GM20000 (cell line): ENCODE results near the gene HMGCL.
"Not testable (repeated sequence)": the region's sequence is repeated elsewhere in the genome, so short reads cannot be mapped to it uniquely, and the experiment has no call there.

ENCODE experiments used
- DNase-seq: peaks from one replicate; pipeline ENCODE4 v3.0.0; 2012; ENCODE audit warnings: low spot score
- TF ChIP-seq, protein P1 (sequence below): IDR thresholded peaks from 2 replicates; pipeline ENCODE4 v1.5.1; 2012; ENCODE audit warnings: mild to moderate bottlenecking, control low read depth; ENCODE audit errors: extremely low read depth, missing control alignments

HMGCL gene

DNA sequence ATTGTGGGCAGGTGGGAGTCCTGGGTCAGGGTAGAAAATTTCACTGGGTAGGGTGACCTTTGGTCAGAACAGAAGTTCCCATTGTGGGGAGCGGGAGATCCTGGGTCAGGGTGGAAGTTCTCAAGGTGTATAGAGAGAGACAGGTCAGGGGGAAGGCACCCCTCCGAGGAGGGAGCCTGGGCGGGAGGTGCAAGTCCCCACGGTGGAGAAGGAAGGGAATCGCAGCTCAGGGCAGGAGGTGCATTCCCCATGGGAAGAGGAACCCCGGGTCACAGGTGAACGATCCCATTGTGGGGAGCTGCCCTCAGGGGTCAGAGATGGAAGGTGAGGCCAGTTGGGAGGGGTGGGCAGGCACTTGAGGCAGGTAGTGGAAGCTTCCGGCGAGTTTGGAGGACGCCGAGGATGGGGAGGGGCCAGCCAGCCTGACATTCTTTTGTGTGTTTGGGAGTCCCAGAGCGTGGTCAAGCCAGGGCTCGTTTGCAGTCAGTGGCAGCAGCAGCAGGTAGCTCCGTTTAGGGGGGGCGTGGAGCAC lies 33.6 kb downstream of the HMGCL start:
- DNase-seq, result peak; percentile 60
- TF ChIP-seq, protein P1, sequence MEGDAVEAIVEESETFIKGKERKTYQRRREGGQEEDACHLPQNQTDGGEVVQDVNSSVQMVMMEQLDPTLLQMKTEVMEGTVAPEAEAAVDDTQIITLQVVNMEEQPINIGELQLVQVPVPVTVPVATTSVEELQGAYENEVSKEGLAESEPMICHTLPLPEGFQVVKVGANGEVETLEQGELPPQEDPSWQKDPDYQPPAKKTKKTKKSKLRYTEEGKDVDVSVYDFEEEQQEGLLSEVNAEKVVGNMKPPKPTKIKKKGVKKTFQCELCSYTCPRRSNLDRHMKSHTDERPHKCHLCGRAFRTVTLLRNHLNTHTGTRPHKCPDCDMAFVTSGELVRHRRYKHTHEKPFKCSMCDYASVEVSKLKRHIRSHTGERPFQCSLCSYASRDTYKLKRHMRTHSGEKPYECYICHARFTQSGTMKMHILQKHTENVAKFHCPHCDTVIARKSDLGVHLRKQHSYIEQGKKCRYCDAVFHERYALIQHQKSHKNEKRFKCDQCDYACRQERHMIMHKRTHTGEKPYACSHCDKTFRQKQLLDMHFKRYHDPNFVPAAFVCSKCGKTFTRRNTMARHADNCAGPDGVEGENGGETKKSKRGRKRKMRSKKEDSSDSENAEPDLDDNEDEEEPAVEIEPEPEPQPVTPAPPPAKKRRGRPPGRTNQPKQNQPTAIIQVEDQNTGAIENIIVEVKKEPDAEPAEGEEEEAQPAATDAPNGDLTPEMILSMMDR, result no peak

DNA sequence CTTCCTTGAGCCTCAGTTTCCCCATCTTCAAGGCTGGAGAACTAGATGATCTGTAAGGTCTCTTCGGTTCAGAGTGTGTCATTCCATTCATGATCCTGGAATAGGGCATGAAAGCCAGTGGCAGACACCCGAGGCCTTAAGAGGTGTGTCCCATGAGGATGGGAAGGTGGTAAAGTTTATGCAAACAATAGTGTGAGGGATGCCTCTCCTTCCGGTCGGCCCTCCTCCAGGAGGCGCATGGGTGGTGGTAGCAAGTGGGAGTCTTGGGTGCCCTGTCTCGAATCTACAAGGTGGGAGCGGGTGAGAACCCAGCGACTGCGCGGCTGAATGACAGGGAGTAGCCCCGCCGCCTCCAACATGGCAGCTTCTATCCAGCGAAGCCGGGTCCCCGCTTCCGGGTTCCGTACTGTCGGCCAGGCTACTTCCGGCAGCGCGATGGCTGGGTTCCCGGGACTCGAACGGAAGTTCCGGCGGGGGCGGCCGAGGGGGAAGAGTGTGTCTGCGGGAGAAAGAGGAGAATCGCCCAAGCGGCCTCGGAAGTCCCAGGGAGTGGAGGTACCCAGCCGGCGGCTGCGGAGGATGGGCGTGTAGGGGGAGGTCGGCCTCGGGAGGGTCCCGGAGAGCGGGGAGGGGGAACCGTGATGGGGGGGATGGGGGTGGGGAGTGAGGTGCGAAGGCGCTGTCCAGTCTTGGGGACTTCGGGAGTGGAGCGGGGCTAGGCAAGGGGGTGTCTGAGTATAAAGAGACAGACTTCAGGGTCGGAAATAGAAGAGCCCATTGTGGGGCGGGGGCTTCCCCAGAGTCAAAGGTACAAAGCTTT lies 34.3 kb downstream of the HMGCL start, which contains the start of gene LYPLA2:
TSS of gene LYPLA2 (plus strand) at position 450 of the 820 bp plus-strand sequence. CDS start 1,538 bp downstream, outside the sequence.
- DNase-seq, result peak; percentile 91
- TF ChIP-seq, protein P1, result no peak

DNA sequence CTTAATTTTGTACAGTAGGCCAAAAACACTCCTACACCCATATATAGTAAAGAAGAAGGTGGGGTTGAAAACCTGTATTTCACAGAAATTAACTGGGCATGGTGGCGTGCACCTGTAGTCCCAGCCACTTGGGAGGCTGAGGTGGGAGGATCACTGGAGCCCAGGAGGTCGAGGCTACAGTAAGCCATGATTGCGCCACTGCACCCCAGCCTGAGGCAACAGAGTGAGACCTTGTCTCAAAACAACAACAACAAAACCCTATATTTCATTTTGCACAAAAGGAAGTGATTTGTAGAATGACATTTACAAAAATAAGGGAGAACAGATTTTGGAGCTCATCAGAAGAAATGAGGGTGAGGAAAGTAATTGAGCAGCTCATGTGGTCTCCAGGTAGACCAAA lies 36.5 kb downstream of the HMGCL start:
- DNase-seq, result no peak
- TF ChIP-seq, protein P1, result no peak

DNA sequence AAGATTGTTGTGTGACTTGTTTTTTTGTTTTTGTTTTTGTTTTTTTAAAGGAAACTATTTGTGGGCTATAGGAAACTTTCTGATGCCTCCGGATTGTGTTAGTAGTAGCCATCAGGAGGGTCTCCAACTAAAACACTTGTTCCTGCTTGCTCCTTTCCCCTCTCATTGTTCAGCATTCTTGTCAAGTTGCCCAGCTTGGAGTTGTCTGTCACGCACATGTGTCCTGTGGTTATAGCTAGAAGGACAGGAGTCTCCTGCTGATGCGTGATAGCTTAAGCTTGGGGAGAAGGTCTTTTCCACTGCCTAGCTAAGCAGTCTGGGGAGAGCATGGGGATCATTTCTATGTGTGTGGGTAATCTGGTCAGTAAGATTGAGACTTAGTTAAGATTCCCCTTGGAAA lies 37.5 kb downstream of the HMGCL start:
- TF ChIP-seq, protein P1, result no peak
- no peak for DNase-seq

DNA sequence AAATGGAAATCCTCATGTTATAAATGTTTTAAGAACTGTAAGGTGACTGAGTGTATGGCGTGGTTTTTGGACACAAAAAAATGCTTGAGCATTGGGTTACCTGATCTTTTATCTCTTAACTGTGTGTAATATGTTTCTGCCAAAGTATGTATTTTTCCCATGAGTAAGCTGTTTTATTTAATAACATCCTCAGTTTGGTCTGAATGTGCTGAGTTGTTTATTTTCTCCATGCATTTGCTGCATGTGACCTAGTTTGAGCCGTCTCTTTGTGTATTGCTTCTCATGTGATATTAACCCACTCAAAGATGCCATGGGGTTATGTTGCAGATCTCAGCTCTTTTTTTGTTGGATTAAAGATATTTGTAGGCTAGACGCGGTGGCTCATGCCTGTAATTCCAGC lies 40.4 kb downstream of the HMGCL start:
- TF ChIP-seq, protein P1, result no peak
- DNase-seq, result no peak

DNA sequence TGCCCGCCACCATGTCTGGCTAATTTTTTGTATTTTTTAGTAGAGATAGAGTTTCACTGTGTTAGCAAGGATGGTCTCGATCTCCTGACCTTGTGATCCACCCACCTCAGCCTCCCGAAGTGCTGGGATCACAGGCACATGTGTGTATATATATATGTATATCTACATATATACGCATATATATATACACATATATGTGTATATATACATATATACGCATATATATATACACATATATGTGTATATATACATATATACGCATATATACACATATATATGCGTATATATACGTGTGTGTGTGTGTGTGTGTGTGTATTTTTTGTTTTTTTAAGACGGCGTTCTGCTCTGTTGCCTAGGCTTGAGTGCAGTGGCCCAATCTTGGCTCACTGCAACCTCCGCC lies 42.1 kb downstream of the HMGCL start:
- DNase-seq, result not testable (repeated sequence)

DNA sequence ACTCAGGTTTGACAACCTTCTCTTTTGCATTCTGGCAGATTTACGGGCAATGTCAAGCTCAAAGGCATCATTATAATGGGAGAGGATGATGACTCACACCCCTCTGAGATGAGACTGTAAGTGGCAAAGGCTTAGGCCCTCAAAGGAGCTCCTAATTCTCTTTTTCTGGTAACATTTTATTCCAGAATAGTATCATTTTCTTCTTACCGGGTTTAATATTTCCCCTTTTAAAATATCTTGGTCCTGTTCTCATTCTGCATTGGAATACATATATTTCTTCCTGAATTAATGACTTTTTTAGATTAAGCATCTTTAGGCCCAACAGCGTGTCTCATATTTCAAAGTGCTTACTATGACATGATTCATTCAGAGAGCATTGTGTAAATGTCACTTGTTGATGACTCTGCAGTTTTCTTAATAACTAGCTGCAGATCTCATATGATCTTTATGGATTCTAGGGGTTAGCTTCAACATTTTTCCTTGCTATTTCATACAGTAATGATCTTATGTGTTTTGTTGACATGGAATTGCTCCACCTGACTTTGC lies 45.3 kb downstream of the HMGCL start:
- TF ChIP-seq, protein P1, result no peak
- no peak for DNase-seq
